ENCODE measurements around the gene TFG. TPM values are rescaled to one million over a fixed set of nuclear protein-coding genes. Genes with fewer than 3 reads are reported as not detected.

Gene TFG
- total RNA-seq, 1 experiment from 2014 or later, result 85.8 TPM

DNA sequence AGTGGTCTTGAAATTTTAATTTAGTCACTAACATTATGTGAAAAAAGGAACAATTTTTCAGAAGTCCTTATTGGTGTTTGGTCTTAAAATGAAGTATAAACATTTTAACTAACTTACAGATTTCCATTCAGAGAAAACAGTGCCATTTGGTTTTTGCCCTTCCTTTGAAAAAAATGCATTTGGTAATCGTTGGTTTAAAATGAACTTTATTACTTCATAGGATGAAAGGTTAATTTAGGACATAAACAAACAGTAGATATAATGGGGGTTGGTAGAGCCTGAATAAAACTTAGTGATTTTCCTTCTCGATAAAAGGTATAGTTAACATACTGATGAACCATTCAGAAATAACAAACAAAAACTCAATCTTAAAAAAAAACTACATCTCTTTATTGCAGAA is 39.7 kb downstream of the TFG start:
- Histone ChIP-seq H3K4me1 (replicated peaks) (no peaks in the 10 kb centered on the region), H3K4me3 (no peak overlapping the region), H3K36me3 (peaks cover 82% of the 10 kb centered on the region), H3K27me3 (replicated peaks) (no peaks in the 10 kb centered on the region), H3K9me3 (replicated peaks) (no peaks in the 10 kb centered on the region), H3K27ac (no peak overlapping the region)
- no peak for DNase-seq (ENCODE audit: low read depth in 1 of 2, low spot score in 2 of 2)

DNA sequence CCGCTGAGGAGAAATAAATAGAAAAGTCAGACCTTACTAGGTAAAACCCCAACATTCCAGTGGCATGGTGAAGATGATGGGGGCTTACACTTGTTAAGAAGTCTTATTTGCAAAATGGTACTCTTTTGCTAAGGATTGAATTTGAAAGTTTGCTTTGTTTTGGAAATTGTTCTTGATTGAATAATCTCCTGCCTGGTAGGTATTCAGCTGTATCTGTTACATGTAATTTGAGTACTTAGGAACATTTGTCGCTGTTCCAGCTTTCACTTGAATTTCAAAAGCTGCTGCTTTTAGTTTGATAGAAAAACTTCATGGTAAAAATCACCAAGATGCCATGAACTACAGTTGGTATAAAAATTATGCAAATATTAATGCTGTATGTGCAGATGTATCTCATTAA is 44.6 kb downstream of the TFG start:
- Histone ChIP-seq H3K4me3 (no peak overlapping the region), H3K27me3 (replicated peaks) (no peaks in the 10 kb centered on the region), H3K27ac (no peak overlapping the region), H3K9me3 (replicated peaks) (no peaks in the 10 kb centered on the region), H3K36me3 (peaks cover 35% of the 10 kb centered on the region), H3K4me1 (replicated peaks) (no peaks in the 10 kb centered on the region)
- DNase-seq (ENCODE audit: low read depth in 1 of 2, low spot score in 2 of 2), result no peak

DNA sequence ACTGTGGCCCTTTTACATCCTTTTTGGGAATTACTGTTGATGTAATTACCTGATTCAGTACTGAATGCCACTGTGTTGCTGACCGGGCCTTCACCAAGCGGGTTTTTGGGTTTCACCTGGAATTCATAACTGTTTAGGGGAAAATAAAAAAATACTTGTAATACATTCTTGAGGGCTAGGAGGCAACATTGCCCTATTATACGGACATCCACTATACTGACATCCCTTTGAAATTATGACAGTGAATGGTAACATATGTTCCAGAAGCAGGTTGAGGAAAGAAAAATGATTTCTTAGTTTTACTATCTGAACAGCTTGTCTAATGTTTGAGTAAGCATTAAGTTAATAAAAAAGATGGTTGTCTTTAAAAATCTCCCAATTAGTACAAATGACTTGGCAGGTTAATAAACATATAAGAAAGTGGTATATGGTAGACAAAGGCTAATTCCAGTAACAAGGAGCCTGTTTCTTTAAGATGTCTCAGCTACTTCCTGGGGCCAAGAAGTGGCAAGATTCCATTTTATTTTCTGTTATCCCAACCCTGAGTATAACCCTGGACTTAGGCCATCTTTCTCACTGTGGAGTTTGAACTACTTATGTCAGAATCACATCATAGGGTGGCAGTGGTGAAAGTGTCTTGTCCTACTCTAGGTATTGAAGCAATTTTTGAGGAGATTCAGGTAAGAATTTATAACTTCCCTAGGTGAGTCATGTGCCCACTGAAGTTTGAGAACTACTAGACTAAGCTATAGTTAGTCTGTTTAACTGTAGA is 45.5 kb downstream of the TFG start:
- no peaks in the 10 kb centered on the region for H3K27me3 ChIP-seq (replicated peaks)
- peaks cover 28% of the 10 kb centered on the region for H3K36me3 ChIP-seq
- no peaks in the 10 kb centered on the region for H3K9me3 ChIP-seq (replicated peaks)
- H3K4me3 ChIP-seq, result no peak overlapping the region
- H3K4me1 ChIP-seq (replicated peaks), result no peaks in the 10 kb centered on the region
- DNase-seq (ENCODE audit: low read depth in 1 of 2, low spot score in 2 of 2), result no peak
- H3K27ac ChIP-seq, result no peak overlapping the region

DNA sequence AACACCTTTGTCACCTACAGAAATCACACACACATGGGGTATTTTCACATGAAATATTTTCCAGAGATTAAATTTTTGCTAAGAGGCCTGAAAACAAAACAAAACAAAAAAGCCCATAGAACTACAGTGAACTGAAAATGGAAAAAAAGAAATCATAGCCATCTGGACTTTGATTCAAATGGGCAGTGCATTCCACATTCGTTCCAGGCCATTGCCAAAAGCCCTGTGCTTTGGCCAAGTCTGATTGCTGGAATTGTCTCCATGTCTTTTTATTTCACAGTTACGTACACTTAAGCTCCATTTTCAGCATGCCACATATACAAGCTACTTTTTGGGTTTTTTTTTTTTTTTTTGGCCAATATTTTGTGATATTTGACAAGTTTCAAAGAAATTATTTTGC is 47.1 kb downstream of the TFG start:
- no peak for DNase-seq (ENCODE audit: low read depth in 1 of 2, low spot score in 2 of 2)
- no peaks in the 10 kb centered on the region for H3K4me1 ChIP-seq (replicated peaks)

DNA sequence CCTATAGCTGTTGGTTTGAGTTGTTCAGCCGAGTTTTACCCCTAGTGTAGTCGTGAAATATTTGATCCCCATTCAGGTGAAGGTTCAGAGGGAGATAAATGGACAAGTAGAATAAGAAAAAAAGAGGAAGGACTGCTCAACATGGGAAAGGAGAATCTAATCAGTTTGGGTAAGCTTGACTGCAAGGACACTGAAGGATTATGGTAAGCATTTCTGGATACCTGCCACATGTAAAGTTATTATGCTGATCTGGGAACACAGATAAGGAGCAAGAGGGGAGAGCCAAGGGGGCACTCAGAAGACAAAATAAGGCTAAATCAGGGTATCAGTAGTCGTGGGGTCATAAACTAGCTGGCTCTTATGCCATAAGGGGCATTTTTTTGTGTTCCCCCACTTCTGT is 49.9 kb downstream of the TFG start:
- Histone ChIP-seq H3K27me3 (replicated peaks) (no peaks in the 10 kb centered on the region), H3K9me3 (replicated peaks) (no peaks in the 10 kb centered on the region), H3K36me3 (no peaks in the 10 kb centered on the region), H3K4me3 (no peak overlapping the region), H3K4me1 (replicated peaks) (no peaks in the 10 kb centered on the region), H3K27ac (no peak overlapping the region)
- DNase-seq (ENCODE audit: low read depth in 1 of 2, low spot score in 2 of 2), result no peak

More for the DNA sequence above, 47.1 kb downstream of the TFG start:
- Histone ChIP-seq H3K27ac (no peak overlapping the region), H3K4me3 (no peak overlapping the region), H3K27me3 (replicated peaks) (no peaks in the 10 kb centered on the region), H3K9me3 (replicated peaks) (no peaks in the 10 kb centered on the region), H3K36me3 (peaks cover 15% of the 10 kb centered on the region)

GRCh38 chr3:100759950-100760349 is 50.7 kb downstream of the TFG start:
- DNase-seq (ENCODE audit: low read depth in 1 of 2, low spot score in 2 of 2), result no peak
- no peaks in the 10 kb centered on the region for H3K4me1 ChIP-seq (replicated peaks)
- H3K27me3 ChIP-seq (replicated peaks), result no peaks in the 10 kb centered on the region; the same call in 1 of the 2 replicates
- H3K27ac ChIP-seq, result no peak overlapping the region
- no peak overlapping the region for H3K4me3 ChIP-seq
- H3K36me3 ChIP-seq, result no peaks in the 10 kb centered on the region
- no peaks in the 10 kb centered on the region for H3K9me3 ChIP-seq (replicated peaks)

DNA sequence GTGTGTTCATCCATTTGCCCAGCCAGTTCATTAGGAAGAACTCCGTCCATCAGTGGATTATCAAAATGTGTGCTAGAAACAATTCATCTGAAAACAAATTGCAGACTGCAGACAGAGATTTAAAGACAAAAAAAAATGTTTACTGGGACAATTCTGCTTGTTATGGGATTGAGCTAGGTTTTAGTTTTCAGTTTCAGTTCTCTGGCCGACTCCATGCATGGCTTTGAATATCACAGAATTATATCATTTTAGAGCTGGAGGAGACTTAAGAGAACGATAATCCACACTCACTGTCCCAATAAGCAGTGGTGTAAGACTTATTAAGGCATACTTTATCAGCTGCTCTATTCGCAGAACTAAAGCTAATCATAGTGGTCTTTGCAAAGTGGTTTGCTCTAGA is 51.1 kb downstream of the TFG start:
- H3K4me1 ChIP-seq (replicated peaks), result no peaks in the 10 kb centered on the region
- no peaks in the 10 kb centered on the region for H3K9me3 ChIP-seq (replicated peaks)
- no peak overlapping the region for H3K4me3 ChIP-seq
- H3K27me3 ChIP-seq (replicated peaks), result no peaks in the 10 kb centered on the region; the same call in 1 of the 2 replicates
- no peak for DNase-seq (ENCODE audit: low read depth in 1 of 2, low spot score in 2 of 2)
- no peak overlapping the region for H3K27ac ChIP-seq
- H3K36me3 ChIP-seq, result no peaks in the 10 kb centered on the region

DNA sequence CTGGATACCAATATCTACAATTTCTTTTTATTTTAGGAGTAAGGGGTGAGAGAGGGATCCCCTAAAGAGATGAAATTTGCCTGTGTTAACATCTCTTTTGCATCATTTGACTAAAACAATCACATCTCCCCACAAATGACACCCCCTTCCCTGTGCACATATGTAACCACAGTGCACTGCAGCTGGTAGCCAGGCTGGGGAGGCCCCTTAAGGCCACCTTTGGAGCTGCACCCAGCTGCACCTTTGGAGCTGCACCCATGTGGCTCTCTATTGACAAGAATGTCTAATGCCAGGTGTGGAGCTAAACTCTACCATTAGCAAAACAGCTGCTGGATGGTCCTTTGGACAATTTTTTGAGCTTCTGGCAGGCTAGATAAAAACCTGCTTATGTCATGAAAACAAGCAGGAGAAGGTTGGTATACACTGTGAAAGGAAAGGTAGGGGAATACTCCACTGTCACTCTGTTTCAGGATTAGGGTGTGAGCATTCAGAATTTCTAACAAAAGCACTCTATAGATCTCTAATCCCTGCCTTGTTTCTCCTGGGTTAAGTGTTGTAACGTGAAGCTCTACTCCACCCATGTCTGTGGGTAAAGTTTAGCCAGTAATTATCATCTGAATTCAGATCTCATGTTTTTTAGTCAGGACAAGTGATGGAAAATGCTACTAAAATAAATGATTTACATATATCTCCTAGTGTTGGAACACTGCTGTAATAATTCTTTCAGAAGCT is 52.1 kb downstream of the TFG start:
- no peak for DNase-seq (ENCODE audit: low read depth in 1 of 2, low spot score in 2 of 2)
- Histone ChIP-seq H3K9me3 (replicated peaks) (no peaks in the 10 kb centered on the region), H3K27ac (no peak overlapping the region), H3K4me3 (no peak overlapping the region), H3K36me3 (no peaks in the 10 kb centered on the region), H3K27me3 (replicated peaks) (no peaks in the 10 kb centered on the region; the same call in 1 of the 2 replicates), H3K4me1 (replicated peaks) (no peaks in the 10 kb centered on the region)

DNA sequence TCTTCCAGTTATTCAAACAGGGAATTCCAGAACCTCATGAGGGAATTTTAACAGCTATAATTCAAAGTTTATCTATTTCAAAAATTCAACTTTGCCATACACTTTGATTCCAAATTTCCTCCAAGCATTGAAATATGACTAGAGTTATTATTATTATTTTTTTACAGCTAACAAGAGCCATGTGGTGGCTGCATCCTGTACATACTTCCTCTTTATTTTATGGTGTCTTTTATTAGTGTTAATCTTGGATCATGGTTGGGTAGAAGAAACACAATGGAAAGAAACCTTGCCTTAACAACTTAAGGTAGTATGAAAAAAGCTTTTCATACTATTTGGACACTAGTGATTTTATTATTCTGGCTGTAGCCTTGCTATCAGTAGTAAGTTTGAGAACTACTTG is 52.7 kb downstream of the TFG start:
- no peaks in the 10 kb centered on the region; the same call in 1 of the 2 replicates for H3K27me3 ChIP-seq (replicated peaks)
- no peak overlapping the region for H3K27ac ChIP-seq
- no peak for DNase-seq (ENCODE audit: low read depth in 1 of 2, low spot score in 2 of 2)
- no peak overlapping the region for H3K4me3 ChIP-seq
- H3K4me1 ChIP-seq (replicated peaks), result no peaks in the 10 kb centered on the region
- no peaks in the 10 kb centered on the region for H3K36me3 ChIP-seq
- H3K9me3 ChIP-seq (replicated peaks), result no peaks in the 10 kb centered on the region

DNA sequence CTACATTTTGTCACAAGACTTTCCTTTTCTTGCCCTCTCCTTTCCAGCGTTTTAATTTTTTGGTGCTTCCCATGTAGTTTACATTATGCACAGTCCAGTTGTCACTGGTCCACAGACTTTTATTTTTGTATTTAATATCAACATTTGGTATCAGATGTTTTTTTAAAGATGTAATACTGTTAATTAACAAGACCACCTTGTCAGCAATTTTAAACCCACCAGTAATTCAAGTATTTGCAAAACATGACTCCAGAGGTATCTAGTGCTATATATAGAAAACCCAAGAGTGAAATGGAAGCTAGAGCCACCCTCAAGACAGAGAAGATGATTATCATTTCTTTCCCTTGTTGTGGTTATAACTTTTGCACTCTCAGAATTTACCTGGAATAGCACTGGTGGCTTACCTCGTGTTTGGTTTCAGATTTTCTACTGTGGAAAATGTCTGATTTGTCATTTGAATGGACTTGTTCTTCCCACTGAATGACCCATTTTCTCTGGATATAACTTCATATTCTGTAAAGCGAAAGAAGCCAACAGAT is 56.2 kb downstream of the TFG start:
- H3K4me1 ChIP-seq (replicated peaks), result no peaks in the 10 kb centered on the region
- no peaks in the 10 kb centered on the region for H3K36me3 ChIP-seq

DNA sequence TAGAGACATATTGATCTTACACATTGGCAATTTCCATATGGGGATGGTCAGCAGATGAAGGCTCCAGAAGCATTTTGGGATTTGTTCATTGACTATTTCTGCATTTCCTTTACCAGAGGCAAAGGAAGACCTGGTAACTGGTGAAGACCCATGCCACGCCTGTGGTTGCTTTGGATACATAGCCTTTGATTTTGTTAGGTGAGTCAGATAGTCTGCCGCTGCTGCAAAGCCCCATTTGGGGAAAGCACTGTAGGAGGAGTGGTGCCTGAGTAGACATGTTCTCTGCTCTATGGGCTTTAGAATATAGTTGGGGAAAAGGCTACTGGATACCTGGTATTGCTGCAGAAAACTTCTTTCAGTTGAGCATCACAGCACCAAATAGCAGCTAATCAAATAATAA is 56.8 kb downstream of the TFG start:
- no peak for DNase-seq (ENCODE audit: low read depth in 1 of 2, low spot score in 2 of 2)
- Histone ChIP-seq H3K4me1 (replicated peaks) (no peaks in the 10 kb centered on the region), H3K4me3 (no peak overlapping the region), H3K27me3 (replicated peaks) (no peaks in the 10 kb centered on the region; the same call in 1 of the 2 replicates), H3K36me3 (no peaks in the 10 kb centered on the region), H3K27ac (no peak overlapping the region), H3K9me3 (replicated peaks) (no peaks in the 10 kb centered on the region)

More for the DNA sequence above, 56.2 kb downstream of the TFG start:
- no peak for DNase-seq (ENCODE audit: low read depth in 1 of 2, low spot score in 2 of 2)
- Histone ChIP-seq H3K9me3 (replicated peaks) (no peaks in the 10 kb centered on the region), H3K27ac (no peak overlapping the region), H3K4me3 (no peak overlapping the region), H3K27me3 (replicated peaks) (no peaks in the 10 kb centered on the region; the same call in 1 of the 2 replicates)

- Histone ChIP-seq H3K27ac (no peak overlapping the region), H3K9me3 (replicated peaks) (no peaks in the 10 kb centered on the region), H3K4me3 (no peak overlapping the region), H3K36me3 (no peaks in the 10 kb centered on the region), H3K4me1 (replicated peaks) (no peaks in the 10 kb centered on the region), H3K27me3 (replicated peaks) (no peaks in the 10 kb centered on the region; the same call in 1 of the 2 replicates)
- DNase-seq (ENCODE audit: low read depth in 1 of 2, low spot score in 2 of 2), result no peak
These were observed 60.4 kb downstream of the TFG start for GRCh38 chr3:100769693-100770092.

- Histone ChIP-seq H3K4me1 (replicated peaks) (no peaks in the 10 kb centered on the region), H3K27ac (no peak overlapping the region), H3K36me3 (no peaks in the 10 kb centered on the region), H3K27me3 (replicated peaks) (no peaks in the 10 kb centered on the region), H3K9me3 (replicated peaks) (no peaks in the 10 kb centered on the region), H3K4me3 (no peak overlapping the region)
- DNase-seq (ENCODE audit: low read depth in 1 of 2, low spot score in 2 of 2), result no peak
These were observed 65.9 kb downstream of the TFG start for GRCh38 chr3:100775226-100775625.

DNA sequence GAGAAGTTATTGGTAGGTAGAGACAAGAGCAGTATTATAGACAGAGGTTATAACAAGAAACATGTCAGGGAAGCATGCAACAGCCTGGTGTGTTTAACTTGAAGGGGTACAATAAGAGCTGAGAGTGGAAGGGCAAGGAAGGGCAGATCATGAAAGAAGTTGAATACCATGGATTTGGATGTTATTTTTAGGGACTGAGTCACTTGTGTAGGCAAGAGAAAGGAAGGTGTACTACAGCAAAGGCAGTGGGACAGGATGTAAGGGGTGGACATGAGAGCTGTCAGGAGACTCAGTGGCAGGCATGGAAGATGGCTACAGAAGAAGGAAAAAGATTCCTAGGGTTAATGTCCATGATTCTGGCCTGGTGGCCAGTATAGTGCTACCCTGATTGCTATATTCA is 66.4 kb downstream of the TFG start:
- H3K36me3 ChIP-seq, result no peaks in the 10 kb centered on the region
- H3K9me3 ChIP-seq (replicated peaks), result no peaks in the 10 kb centered on the region
- H3K4me3 ChIP-seq, result no peak overlapping the region
- H3K27me3 ChIP-seq (replicated peaks), result no peaks in the 10 kb centered on the region
- DNase-seq (ENCODE audit: low read depth in 1 of 2, low spot score in 2 of 2), result no peak
- no peaks in the 10 kb centered on the region for H3K4me1 ChIP-seq (replicated peaks)
- H3K27ac ChIP-seq, result no peak overlapping the region

Measured in SJSA1 (cell line).